B cell (primary cell): Measurements from ENCODE around the gene PICK1. TPM values are rescaled to one million over a fixed set of nuclear protein-coding genes. Genes with fewer than 3 reads are reported as not detected.

Experiments
- ATAC-seq: fragments of 200-7000 bp; cut with Tn5 transposase; one replicate; pipeline ENCODE4 v1.10.0; 2021; ENCODE audit warnings: low read depth, mild to moderate bottlenecking, moderate number of reproducible peaks, moderate library complexity
- CTCF ChIA-PET: fragments of 350-600 bp; sonication (Branson Sonifier 250); formaldehyde crosslinking; loops from one replicate; lab custom pipeline; 2021; ENCODE audit warnings: antibody characterized with exemption, inconsistent platforms; lab: Charles Lee
- POLR2A ChIA-PET: fragments of 350-600 bp; sonication (Branson Sonifier 250); formaldehyde crosslinking; loops from one replicate; lab custom pipeline; 2021; ENCODE audit warnings: antibody characterized with exemption; lab: Charles Lee
- DNase-seq: peaks from one replicate; pipeline ENCODE4 v3.0.0; 2013
- H2AFZ ChIP-seq: 2 replicates; pipeline ENCODE4 v1.6.1; 2012; ENCODE audit warnings: mild to moderate bottlenecking, low read depth, low read length; ENCODE audit not compliant: insufficient read depth, poor library complexity, severe bottlenecking
- H3K27ac ChIP-seq, 2 donors: 1 replicate in 1 of 2; 2 replicates in 1 of 2; pipeline ENCODE4 v1.5.1; 2012 to 2013; ENCODE audit warnings: low read length in 2 of 2, mild to moderate bottlenecking in 2 of 2, moderate library complexity in 1 of 2
- H3K27me3 ChIP-seq, 4 experiments: fragments of 200-600 bp in 1 of 4; sonication (generic) in 1 of 4; replicated peaks in 1 of 4; 1 replicate in 2 of 4; 2 replicates in 2 of 4; pipeline versions ENCODE4 v1.6.1 to v1.7.0; 2013 to 2016; ENCODE audit warnings: low read length in 3 of 4, mild to moderate bottlenecking in 2 of 4, mixed read lengths in 1 of 4, moderate library complexity in 1 of 4; ENCODE audit not compliant: insufficient read depth in 4 of 4, control insufficient read depth in 3 of 4; ENCODE audit errors: control extremely low read depth in 1 of 4
- H3K36me3 ChIP-seq, 2 experiments: replicated peaks in 1 of 2; 1 replicate in 1 of 2; 2 replicates in 1 of 2; pipeline versions ENCODE4 v1.6.1 to v1.7.1; 2013; ENCODE audit warnings: low read length in 1 of 2; ENCODE audit not compliant: insufficient read depth in 2 of 2, control insufficient read depth in 1 of 2; ENCODE audit errors: control extremely low read depth in 1 of 2, extremely low read depth in 1 of 2
- H3K4me1 ChIP-seq, 2 donors: fragments of 200-600 bp in 1 of 2; sonication (generic) in 1 of 2; 1 replicate in 1 of 2; 2 replicates in 1 of 2; pipeline versions ENCODE4 v1.5.1 to v1.6.1; 2013 to 2017; ENCODE audit warnings: low read length in 2 of 2; ENCODE audit not compliant: control insufficient read depth in 2 of 2, insufficient read depth in 2 of 2
- H3K4me2 ChIP-seq: replicated peaks from 2 replicates; pipeline ENCODE3; 2012; ENCODE audit warnings: mild to moderate bottlenecking, low read depth, low read length; ENCODE audit not compliant: poor library complexity, severe bottlenecking
- H3K4me3 ChIP-seq, 5 experiments: fragments of 200-600 bp in 1 of 5; sonication (generic) in 1 of 5; 1 replicate in 3 of 5; 2 replicates in 2 of 5; pipeline versions ENCODE4 v1.5.1 to v1.7.0; 2011 to 2016; ENCODE audit warnings: low read length in 4 of 5, mild to moderate bottlenecking in 4 of 5, low read depth in 2 of 5, control low read depth in 1 of 5, moderate library complexity in 1 of 5; ENCODE audit not compliant: insufficient read depth in 1 of 5; ENCODE audit errors: control extremely low read depth in 1 of 5, extremely low read depth in 1 of 5
- H3K79me2 ChIP-seq: fragments of 200-600 bp; sonication (generic); one replicate; pipeline ENCODE4 v1.6.0; 2016; ENCODE audit warnings: low read length; ENCODE audit not compliant: control insufficient read depth, insufficient read depth
- H3K9ac ChIP-seq: fragments of 200-600 bp; sonication (generic); 2 replicates; pipeline ENCODE4 v1.6.1; 2017; ENCODE audit warnings: mild to moderate bottlenecking, low read length, moderate library complexity
- H3K9me3 ChIP-seq, 3 donors: one replicate each; pipeline versions ENCODE4 v1.6.1 to v1.7.1; 2013; ENCODE audit warnings: low read length in 2 of 3; ENCODE audit not compliant: control insufficient read depth in 2 of 3, insufficient read depth in 1 of 3; ENCODE audit errors: control extremely low read depth in 1 of 3
- H4K20me1 ChIP-seq: 2 replicates; pipeline ENCODE4 v1.6.0; 2012; ENCODE audit warnings: mild to moderate bottlenecking, low read length; ENCODE audit not compliant: insufficient read depth, control insufficient read depth, poor library complexity, severe bottlenecking
- H3K27ac Mint-ChIP-seq: one replicate; pipeline ENCODE4 v1.8.0; 2021; ENCODE audit warnings: mixed read lengths
- H3K27me3 Mint-ChIP-seq: one replicate; pipeline ENCODE4 v1.8.0; 2021; ENCODE audit warnings: mixed read lengths
- H3K4me1 Mint-ChIP-seq: one replicate; pipeline ENCODE4 v1.8.0; 2021; ENCODE audit warnings: mixed read lengths
- H3K4me3 Mint-ChIP-seq: one replicate; pipeline ENCODE4 v1.8.0; 2021; ENCODE audit warnings: mixed read lengths
- H3K9me3 Mint-ChIP-seq: one replicate; pipeline ENCODE4 v1.8.0; 2022; ENCODE audit warnings: mixed read lengths; ENCODE audit not compliant: insufficient read depth
- CTCF ChIP-seq: fragments of 200-600 bp; IDR thresholded peaks from one replicate; pipeline ENCODE4 v1.8.0; 2022; ENCODE audit warnings: antibody characterized with exemption, mild to moderate bottlenecking
- EZH2 ChIP-seq: IDR thresholded peaks from 2 replicates; pipeline ENCODE4 v1.6.1; 2012; ENCODE audit warnings: borderline replicate concordance, low read depth, mild to moderate bottlenecking, moderate library complexity, low read length; ENCODE audit not compliant: insufficient read depth, poor library complexity, severe bottlenecking
- WGBS: methylation state at CpG from one replicate; pipeline ENCODE4 v1.1.5; 2013; ENCODE audit warnings: missing lambda C conversion rate; ENCODE audit not compliant: insufficient coverage; 5-methylcytosine and 5-hydroxymethylcytosine counted together
- intact Hi-C: fragments of 100-400 bp; cut with micrococcal nuclease; formaldehyde crosslinking; loops from one replicate; pipeline ENCODE4 v1.10.0; 2022
- polyA plus RNA-seq: library from polyadenylated mRNA; depleted of rRNA; stranded (reverse); fragments of >200 nt; gene quantifications from 2 replicates; pipeline ENCODE4 v1.2.3, GENCODE V29; 2012
- total RNA-seq, 2 donors: library from RNA; stranded (reverse); fragments of 120-200 nt in 1 of 2; gene quantifications; 1 replicate in 1 of 2; 2 replicates in 1 of 2; pipeline versions ENCODE4 v1.2.3 to v1.2.4, GENCODE V29; 2013 to 2022

The PICK1 gene
- total and polyA plus RNA-seq, 2 donors (not counting 1 experiment from before 2014, with no cell fraction given) = 34.2 to 37.4 TPM

DNA sequence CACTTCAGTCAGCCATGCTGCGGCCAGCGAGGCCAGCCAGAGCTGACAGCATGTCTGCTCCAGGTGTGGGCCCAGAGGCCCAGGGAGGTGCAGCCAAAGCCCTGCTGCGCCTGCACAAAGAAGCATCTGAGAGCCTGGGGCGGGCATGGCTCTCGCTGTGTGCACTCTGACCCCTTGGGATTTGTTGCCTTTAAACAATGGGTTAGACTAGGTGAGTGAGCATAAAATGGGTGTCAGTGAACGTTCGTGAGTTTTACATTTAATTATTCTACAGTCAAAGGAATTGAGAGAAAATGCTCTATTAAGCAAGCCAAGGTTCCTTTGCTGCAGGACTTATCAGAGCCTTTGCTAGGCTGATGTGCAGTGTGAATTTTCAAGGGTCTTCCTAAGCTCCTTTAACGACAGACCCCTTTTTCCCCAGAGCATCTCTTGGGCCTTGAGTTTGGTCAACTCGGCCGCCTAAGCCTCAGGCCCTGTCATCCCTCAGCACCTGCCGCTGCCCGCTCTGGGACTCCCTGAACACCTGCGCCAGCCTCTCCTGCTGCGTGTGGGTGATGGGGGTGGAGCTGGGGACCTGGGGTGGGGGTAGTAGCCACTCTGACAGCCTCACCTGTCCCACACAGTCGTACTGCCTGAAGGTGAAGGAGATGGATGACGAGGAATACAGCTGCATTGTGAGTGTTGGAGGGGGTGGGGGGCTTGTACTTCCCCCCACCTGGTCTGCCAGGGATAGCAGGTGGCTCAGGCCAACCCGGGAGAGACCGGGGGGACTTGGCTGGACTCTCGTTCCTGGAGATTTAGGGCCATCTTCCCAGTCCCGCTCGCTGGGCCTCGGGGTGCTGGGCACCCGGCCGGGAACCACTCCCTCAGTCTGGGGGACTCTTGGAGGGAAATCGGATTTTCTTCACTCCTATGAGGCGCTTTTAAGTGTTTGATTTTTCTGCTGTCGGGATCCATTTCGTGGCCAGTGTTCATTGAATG is 16.2 kb downstream of the PICK1 start:
- H4K20me1 ChIP-seq = no peaks in the 10 kb centered on the region
- no peaks in the 10 kb centered on the region for H3K4me1 ChIP-seq
- TF ChIP-seq CTCF (no peak), EZH2 (no peak)
- H3K27me3 ChIP-seq = no peaks in the 10 kb centered on the region
- H3K27ac Mint-ChIP-seq = no peak overlapping the region
- no peaks in the 10 kb centered on the region for H3K9me3 ChIP-seq
- intact Hi-C loops = no loop called here
- H2AFZ ChIP-seq = no peak overlapping the region
- WGBS = over 99% methylated on average over 18 of the region's 28 CpGs
- H3K27ac ChIP-seq = no peak overlapping the region
- no peak for DNase-seq
- H3K4me2 ChIP-seq = no peak overlapping the region
- no peaks in the 10 kb centered on the region for H3K9me3 Mint-ChIP-seq
- no peak overlapping the region for H3K4me3 ChIP-seq
- POLR2A ChIA-PET = no interaction called here
- no peak for ATAC-seq
- CTCF ChIA-PET = no interaction called here
- H3K4me1 Mint-ChIP-seq = no peaks in the 10 kb centered on the region
- H3K9ac ChIP-seq = no peak overlapping the region
- H3K36me3 ChIP-seq = peaks cover 0 to 47% of the 10 kb centered on the region in 2 experiments
- H3K79me2 ChIP-seq = no peaks in the 10 kb centered on the region
- H3K4me3 Mint-ChIP-seq = no peak overlapping the region
- no peaks in the 10 kb centered on the region for H3K27me3 Mint-ChIP-seq
